GM23338 (cell line): ENCODE results near the gene FAM162A. TPM values are rescaled to one million over a fixed set of nuclear protein-coding genes. Genes with fewer than 3 reads are reported as not detected.

Experiments used
- ATAC-seq: fragments of 200-7000 bp; cut with Tn5 transposase; 3 replicates; pipeline ENCODE4 v1.9.1; 2020
- DNase-seq: peaks from one replicate; pipeline ENCODE4 v3.0.0-alpha.2; 2015; ENCODE audit warnings: low spot score
- H2AFZ ChIP-seq: fragments of 200-600 bp; sonication (generic); 2 replicates; pipeline ENCODE4 v1.8.0; 2016; ENCODE audit warnings: antibody characterized with exemption, mild to moderate bottlenecking, moderate library complexity
- H3F3A ChIP-seq: fragments of 200-600 bp; sonication (generic); replicated peaks from 2 replicates; pipeline ENCODE4 v1.8.0; 2017; ENCODE audit warnings: antibody characterized with exemption, mixed run types, low read depth
- H3K27ac ChIP-seq: fragments of 200-600 bp; sonication (generic); 2 replicates; pipeline ENCODE4 v1.6.1; 2016; ENCODE audit warnings: low read depth
- H3K27me3 ChIP-seq: fragments of 200-600 bp; sonication (generic); 2 replicates; pipeline ENCODE4 v1.8.0; 2016; ENCODE audit warnings: mild to moderate bottlenecking, mixed run types, moderate library complexity; ENCODE audit not compliant: insufficient read depth
- H3K36me3 ChIP-seq: fragments of 200-600 bp; sonication (generic); 2 replicates; pipeline ENCODE4 v1.8.0; 2016; ENCODE audit warnings: mild to moderate bottlenecking; ENCODE audit not compliant: insufficient read depth
- H3K4me1 ChIP-seq: fragments of 200-600 bp; sonication (generic); 2 replicates; pipeline ENCODE4 v1.8.0; 2016; ENCODE audit warnings: mild to moderate bottlenecking, moderate library complexity; ENCODE audit not compliant: insufficient read depth
- H3K4me2 ChIP-seq: fragments of 200-600 bp; sonication (generic); 2 replicates; pipeline ENCODE4 v1.7.1; 2017; ENCODE audit warnings: mixed run types
- H3K4me3 ChIP-seq: fragments of 200-600 bp; sonication (generic); 2 replicates; pipeline ENCODE4 v1.6.1; 2016; ENCODE audit warnings: mixed run types
- H3K79me2 ChIP-seq: fragments of 200-600 bp; sonication (generic); replicated peaks from 2 replicates; pipeline ENCODE4 v1.8.0; 2017; ENCODE audit warnings: mild to moderate bottlenecking; ENCODE audit not compliant: insufficient read depth
- H3K9me2 ChIP-seq: fragments of 200-600 bp; sonication (generic); 2 replicates; pipeline ENCODE4 v1.8.0; 2017; ENCODE audit not compliant: insufficient read depth
- H4K20me1 ChIP-seq: fragments of 200-600 bp; sonication (generic); replicated peaks from 2 replicates; pipeline ENCODE4 v1.8.0; 2017; ENCODE audit warnings: mild to moderate bottlenecking; ENCODE audit not compliant: insufficient read depth
- H3K27ac Mint-ChIP-seq: 2 replicates; pipeline ENCODE4 v1.8.0; 2020; ENCODE audit warnings: inconsistent platforms, mild to moderate bottlenecking, moderate library complexity, mixed read lengths
- H3K27me3 Mint-ChIP-seq: 3 replicates; pipeline ENCODE4 v1.8.0; 2022; ENCODE audit warnings: low read depth, mild to moderate bottlenecking, moderate library complexity, mixed read lengths, inconsistent platforms; ENCODE audit not compliant: insufficient read depth, poor library complexity
- H3K36me3 Mint-ChIP-seq: 3 replicates; pipeline ENCODE4 v1.8.0; 2021; ENCODE audit warnings: low read depth, mild to moderate bottlenecking, inconsistent platforms, moderate library complexity, mixed read lengths
- H3K4me1 Mint-ChIP-seq: 3 replicates; pipeline ENCODE4 v1.8.0; 2020; ENCODE audit warnings: mild to moderate bottlenecking, inconsistent platforms, mixed read lengths
- H3K4me3 Mint-ChIP-seq: 3 replicates; pipeline ENCODE4 v1.8.0; 2021; ENCODE audit warnings: moderate library complexity, mild to moderate bottlenecking, inconsistent platforms, mixed read lengths
- H3K9me3 Mint-ChIP-seq: 3 replicates; pipeline ENCODE4 v1.8.0; 2020; ENCODE audit warnings: moderate library complexity, mild to moderate bottlenecking, inconsistent platforms, mixed read lengths
- CTCF ChIP-seq, 2 experiments: fragments of 200-600 bp in 1 of 2; sonication (generic) in 1 of 2; conservative IDR thresholded peaks; 2 replicates each; pipeline versions ENCODE4 v1.5.1 to v1.6.1; 2016 to 2017; ENCODE audit warnings: antibody characterized with exemption in 2 of 2, low read depth in 2 of 2, mild to moderate bottlenecking in 2 of 2, moderate library complexity in 1 of 2
- EZH2 ChIP-seq: fragments of 200-600 bp; sonication (generic); IDR thresholded peaks from one replicate; pipeline ENCODE4 v1.8.0; 2017; ENCODE audit warnings: antibody characterized with exemption, mild to moderate bottlenecking, low read depth; ENCODE audit not compliant: unreplicated experiment
- JUNB ChIP-seq: IDR thresholded peaks from one replicate; pipeline ENCODE4 v1.6.1; 2016; ENCODE audit warnings: antibody characterized with exemption; ENCODE audit not compliant: unreplicated experiment
- NANOG ChIP-seq: IDR thresholded peaks from 2 replicates; pipeline ENCODE4 v1.6.1; 2016; ENCODE audit warnings: antibody characterized with exemption, borderline replicate concordance
- REST ChIP-seq: IDR thresholded peaks from one replicate; pipeline ENCODE4 v1.6.1; 2018; ENCODE audit warnings: antibody characterized with exemption; ENCODE audit not compliant: unreplicated experiment
- ZNF114 ChIP-seq: fragments of 250-450 bp; sonication (Bioruptor Pico); IDR thresholded peaks from 2 replicates; pipeline ENCODE4 v1.5.0; 2020; ENCODE audit warnings: mild to moderate bottlenecking, moderate library complexity
- ZNF331 ChIP-seq: fragments of 250-450 bp; sonication (Bioruptor Pico); IDR thresholded peaks from 2 replicates; pipeline ENCODE4 v1.5.0; 2020; ENCODE audit warnings: low read depth, mild to moderate bottlenecking, moderate library complexity
- ZNF462 ChIP-seq: fragments of 250-450 bp; sonication (Bioruptor Pico); IDR thresholded peaks from 2 replicates; pipeline ENCODE4 v1.5.0; 2020; ENCODE audit warnings: mild to moderate bottlenecking, moderate library complexity
- polyA plus RNA-seq: library from polyadenylated mRNA; unstranded; fragments of >200 nt; fragmentation: Nextera tagmentation; extraction: Ambion mirVana; gene quantifications from 2 replicates; pipeline ENCODE4 v1.2.1, GENCODE V29; 2016
- total RNA-seq: library from RNA; depleted of rRNA; stranded (reverse); fragments of >200 nt; shearing (Covaris generic); gene quantifications from 2 replicates; pipeline ENCODE4 v1.2.3, GENCODE V29; 2014
- TF ChIP-seq, protein P1 (sequence below): IDR thresholded peaks from 2 replicates; pipeline ENCODE4 v1.6.1; 2016; ENCODE audit warnings: antibody characterized with exemption

Gene FAM162A
- total and polyA plus RNA-seq, 2 experiments from 2014 or later, result 35.9 to 234 TPM

GRCh38 chr3:122353215-122353614, 30.8 kb upstream of the FAM162A start:
- Histone ChIP-seq H3K4me3 (no peak overlapping the region), H2AFZ (no peak overlapping the region), H3K27ac (no peak overlapping the region), H3K36me3 (no peaks in the 10 kb centered on the region), H3F3A (no peaks in the 10 kb centered on the region), H3K4me1 (no peaks in the 10 kb centered on the region), H4K20me1 (no peaks in the 10 kb centered on the region), H3K27me3 (no peaks in the 10 kb centered on the region), H3K4me2 (no peak overlapping the region), H3K79me2 (no peaks in the 10 kb centered on the region), H3K9me2 (no peaks in the 10 kb centered on the region)
- DNase-seq (no peak), ATAC-seq (no peak)
- H3K27ac Mint-ChIP-seq, result no peak overlapping the region
- no peaks in the 10 kb centered on the region for H3K9me3 Mint-ChIP-seq
- no peaks in the 10 kb centered on the region for H3K4me1 Mint-ChIP-seq
- H3K36me3 Mint-ChIP-seq, result no peaks in the 10 kb centered on the region; the same call in 2 of the 3 replicates
- TF ChIP-seq REST, result no peak
- TF ChIP-seq ZNF331 (CRISPR knock-in tag), result no peak
- no peak for TF ChIP-seq NANOG
- no peak for TF ChIP-seq ZNF114 (CRISPR knock-in tag)
- no peak overlapping the region for H3K4me3 Mint-ChIP-seq
- H3K27me3 Mint-ChIP-seq, result peaks cover 5% of the 10 kb centered on the region

- no peaks in the 10 kb centered on the region; the same call in 1 of the 2 replicates for H3K36me3 ChIP-seq
- no peak overlapping the region for H2AFZ ChIP-seq
- ATAC-seq (no peak), DNase-seq (no peak)
- Mint-ChIP-seq H3K27me3 (peaks cover 5% of the 10 kb centered on the region), H3K4me1 (no peaks in the 10 kb centered on the region), H3K36me3 (peaks cover 7% of the 10 kb centered on the region; the same call in 2 of the 3 replicates), H3K27ac (no peak overlapping the region), H3K4me3 (no peak overlapping the region), H3K9me3 (no peaks in the 10 kb centered on the region)
- no peaks in the 10 kb centered on the region for H3K27me3 ChIP-seq
- no peaks in the 10 kb centered on the region for H3F3A ChIP-seq
- H3K4me3 ChIP-seq, result no peak overlapping the region
- H3K4me1 ChIP-seq, result no peaks in the 10 kb centered on the region
- no peak overlapping the region for H3K4me2 ChIP-seq
- H4K20me1 ChIP-seq, result no peaks in the 10 kb centered on the region
- no peak overlapping the region for H3K27ac ChIP-seq
- H3K79me2 ChIP-seq, result no peaks in the 10 kb centered on the region
- no peaks in the 10 kb centered on the region for H3K9me2 ChIP-seq
- TF ChIP-seq CTCF (conservative IDR thresholded peaks at IDR 0.05; ENCODE audit: low read depth in 2 of 2) (no peak), ZNF462 (no peak), JUNB (no peak), NANOG (no peak), EZH2 (no peak)
- TF ChIP-seq, protein P1, sequence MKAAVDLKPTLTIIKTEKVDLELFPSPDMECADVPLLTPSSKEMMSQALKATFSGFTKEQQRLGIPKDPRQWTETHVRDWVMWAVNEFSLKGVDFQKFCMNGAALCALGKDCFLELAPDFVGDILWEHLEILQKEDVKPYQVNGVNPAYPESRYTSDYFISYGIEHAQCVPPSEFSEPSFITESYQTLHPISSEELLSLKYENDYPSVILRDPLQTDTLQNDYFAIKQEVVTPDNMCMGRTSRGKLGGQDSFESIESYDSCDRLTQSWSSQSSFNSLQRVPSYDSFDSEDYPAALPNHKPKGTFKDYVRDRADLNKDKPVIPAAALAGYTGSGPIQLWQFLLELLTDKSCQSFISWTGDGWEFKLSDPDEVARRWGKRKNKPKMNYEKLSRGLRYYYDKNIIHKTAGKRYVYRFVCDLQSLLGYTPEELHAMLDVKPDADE, result no peak
Observed at GRCh38 chr3:122353893-122354401, 30.0 kb upstream of the FAM162A start.
